ENCODE measurements around the gene FILIP1.
A peak's percentile ranks its signal among the peaks of the same experiment; 100 is the strongest.

The FILIP1 gene, protein sequence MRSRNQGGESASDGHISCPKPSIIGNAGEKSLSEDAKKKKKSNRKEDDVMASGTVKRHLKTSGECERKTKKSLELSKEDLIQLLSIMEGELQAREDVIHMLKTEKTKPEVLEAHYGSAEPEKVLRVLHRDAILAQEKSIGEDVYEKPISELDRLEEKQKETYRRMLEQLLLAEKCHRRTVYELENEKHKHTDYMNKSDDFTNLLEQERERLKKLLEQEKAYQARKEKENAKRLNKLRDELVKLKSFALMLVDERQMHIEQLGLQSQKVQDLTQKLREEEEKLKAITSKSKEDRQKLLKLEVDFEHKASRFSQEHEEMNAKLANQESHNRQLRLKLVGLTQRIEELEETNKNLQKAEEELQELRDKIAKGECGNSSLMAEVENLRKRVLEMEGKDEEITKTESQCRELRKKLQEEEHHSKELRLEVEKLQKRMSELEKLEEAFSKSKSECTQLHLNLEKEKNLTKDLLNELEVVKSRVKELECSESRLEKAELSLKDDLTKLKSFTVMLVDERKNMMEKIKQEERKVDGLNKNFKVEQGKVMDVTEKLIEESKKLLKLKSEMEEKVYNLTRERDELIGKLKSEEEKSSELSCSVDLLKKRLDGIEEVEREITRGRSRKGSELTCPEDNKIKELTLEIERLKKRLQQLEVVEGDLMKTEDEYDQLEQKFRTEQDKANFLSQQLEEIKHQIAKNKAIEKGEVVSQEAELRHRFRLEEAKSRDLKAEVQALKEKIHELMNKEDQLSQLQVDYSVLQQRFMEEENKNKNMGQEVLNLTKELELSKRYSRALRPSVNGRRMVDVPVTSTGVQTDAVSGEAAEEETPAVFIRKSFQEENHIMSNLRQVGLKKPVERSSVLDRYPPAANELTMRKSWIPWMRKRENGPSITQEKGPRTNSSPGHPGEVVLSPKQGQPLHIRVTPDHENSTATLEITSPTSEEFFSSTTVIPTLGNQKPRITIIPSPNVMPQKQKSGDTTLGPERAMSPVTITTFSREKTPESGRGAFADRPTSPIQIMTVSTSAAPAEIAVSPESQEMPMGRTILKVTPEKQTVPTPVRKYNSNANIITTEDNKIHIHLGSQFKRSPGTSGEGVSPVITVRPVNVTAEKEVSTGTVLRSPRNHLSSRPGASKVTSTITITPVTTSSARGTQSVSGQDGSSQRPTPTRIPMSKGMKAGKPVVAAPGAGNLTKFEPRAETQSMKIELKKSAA (N-terminal part only)
- long read RNA-seq, donor 1: 0 reads
- long read RNA-seq, donor 2: 0 reads
- long read RNA-seq, donor 3: 0 reads
- long read RNA-seq, donor 4: 0 reads
- long read RNA-seq, donor 5: 0 reads
- long read RNA-seq, donor 6: 0 reads
- long read RNA-seq, donor 7: 0 reads
- long read RNA-seq, donor 8: 0 reads

DNA sequence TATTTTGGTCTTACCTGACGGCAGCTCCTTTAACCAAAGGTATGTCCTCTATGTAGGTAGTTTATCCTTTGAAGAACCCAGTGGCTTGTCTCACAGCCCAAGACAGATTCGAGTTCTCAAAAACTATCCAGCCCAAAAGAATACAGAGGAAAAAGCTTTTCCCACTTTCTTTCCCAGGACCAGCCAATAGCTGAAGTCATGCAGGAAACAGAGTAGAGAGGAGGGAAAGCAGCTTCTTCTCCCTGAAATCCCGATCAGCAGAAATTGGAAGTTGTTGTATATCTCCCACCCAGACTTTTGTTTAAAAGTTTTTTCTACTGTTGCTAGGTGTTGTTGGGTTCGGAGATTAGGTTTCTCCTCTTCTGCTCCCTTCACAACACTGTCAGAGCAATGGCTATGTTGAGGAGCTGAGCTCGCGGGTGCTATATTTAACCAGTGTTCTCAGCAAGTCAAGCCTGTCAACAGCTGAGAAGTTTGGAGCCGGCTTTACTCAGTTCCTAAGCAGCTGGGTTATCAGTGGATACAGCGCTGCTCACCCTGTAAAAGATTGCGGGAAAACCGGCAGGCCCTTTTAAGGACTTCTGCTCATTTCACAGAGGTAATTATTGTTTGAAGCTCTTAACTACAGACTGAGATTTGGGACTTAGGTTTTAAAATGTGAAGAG is at the start of gene FILIP1:
Gene FILIP1 (minus strand): TSS at position 401 of the 665 bp plus-strand sequence. CDS start 78,828 bp downstream, outside the sequence.
- peak; percentile 56 for DNase-seq

DNA sequence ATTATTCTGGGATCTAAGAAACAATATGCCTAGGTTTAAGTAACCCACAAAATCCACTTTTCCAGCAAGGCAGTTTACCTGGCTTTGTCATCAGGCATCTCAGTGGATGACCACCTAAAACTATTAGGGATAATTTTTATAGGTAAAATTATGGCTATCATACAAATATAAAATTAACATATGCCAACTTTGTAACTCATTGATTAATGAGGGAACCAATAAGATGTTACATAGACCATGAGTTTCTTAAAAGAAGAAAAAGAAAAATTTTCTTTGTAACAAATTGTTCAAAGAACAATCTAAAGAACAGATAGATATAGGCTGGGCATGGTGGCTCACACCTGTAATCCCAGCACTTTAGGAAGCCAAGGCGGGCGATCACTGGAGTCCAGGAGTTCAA is 49.7 kb upstream of the FILIP1 start:
- no peak for DNase-seq

DNA sequence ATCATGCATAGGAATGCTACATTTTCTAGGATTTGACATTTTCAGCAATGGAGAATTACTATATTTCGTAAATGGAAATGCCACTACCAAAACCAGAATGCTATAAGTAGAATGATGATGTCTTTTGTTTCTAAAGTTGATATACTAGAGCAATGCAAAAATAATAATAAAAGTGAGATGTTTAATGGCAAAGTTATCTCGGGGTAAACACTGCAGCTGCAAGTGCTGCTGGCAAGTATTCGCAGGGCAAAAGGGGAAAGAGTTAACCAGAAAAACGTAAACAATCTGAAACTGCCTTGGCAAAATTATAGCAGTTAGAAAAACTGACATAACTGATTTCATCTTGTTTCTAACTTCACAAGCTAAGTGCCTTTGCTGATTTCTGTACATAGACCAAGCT is 45.5 kb upstream of the FILIP1 start:
- no peak for DNase-seq

DNA sequence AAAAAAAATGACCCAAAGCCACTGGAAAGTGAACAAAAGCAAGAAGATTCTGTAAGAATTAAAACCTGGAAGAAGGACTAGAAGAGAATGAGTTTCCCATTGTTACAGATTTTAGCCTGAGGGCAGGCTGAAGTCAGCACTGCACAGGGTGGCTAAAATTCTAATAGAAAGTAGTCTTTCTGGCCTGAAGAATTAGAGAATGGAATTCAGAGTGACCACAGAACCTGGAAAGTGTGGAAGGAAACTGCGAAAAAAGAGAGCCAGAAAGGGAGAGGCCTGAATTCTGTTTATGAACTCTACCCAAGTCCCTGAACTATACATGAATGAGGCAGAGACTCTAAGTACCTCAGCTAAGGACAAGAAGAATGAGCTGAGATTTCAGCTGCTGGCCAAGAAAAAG is 38.9 kb upstream of the FILIP1 start:
- DNase-seq: no peak

DNA sequence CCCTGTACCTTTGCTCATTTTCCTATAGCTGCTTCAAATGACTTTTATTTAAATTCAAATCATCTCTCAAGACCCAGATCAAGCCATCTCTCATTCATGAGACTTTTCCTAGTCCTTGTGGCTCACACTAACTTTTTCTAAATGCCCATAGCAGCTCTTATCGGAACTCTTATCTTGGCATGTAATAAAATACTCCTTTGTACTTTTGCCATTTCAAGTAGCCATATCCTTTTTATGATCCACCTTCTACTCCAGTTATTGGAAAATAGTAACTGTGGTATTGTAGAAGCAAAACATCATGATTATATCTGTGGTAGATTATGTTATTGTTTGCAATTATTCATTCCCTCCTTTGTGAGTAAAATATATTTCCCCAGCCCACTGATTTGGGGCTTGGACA is 37.6 kb upstream of the FILIP1 start:
- DNase-seq: no peak

DNA sequence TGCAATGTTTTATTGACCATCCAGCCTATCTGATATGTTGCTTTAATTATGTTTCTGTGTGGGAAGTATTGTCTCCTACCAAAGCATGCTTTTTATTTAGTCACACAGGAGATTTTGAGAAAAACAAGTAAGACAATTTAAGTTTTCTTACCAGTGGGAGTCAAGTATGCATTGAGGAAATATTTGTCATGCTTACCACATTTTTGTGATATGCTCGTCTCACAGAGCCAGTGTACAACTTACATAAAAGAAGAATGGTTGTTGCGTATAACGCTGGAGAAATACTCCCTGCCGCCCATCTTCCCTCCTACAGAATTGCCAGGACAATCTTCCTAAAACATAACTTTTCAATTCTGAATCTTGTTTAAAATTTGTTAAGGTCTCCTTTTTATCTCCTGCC is 37.1 kb upstream of the FILIP1 start:
- no peak for DNase-seq

DNA sequence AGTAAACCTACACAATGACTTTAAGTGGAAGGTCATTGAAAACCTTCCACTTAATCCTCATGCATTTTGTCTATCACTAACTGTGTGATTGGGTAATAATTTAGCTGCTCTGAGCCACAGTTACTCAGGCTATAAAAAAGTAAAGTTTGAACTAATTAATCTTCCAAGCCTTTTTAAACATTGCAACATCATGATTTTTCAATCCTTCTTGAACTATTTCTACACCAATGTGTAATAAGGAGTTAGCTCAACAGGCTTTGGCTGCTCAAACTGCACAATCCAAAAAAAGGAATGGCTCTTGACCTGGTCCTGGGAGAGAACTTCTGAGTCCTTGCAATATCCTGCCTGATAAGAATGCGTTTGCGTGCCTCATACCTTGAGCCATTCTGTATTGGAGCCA is 34.8 kb upstream of the FILIP1 start:
- DNase-seq: no peak

DNA sequence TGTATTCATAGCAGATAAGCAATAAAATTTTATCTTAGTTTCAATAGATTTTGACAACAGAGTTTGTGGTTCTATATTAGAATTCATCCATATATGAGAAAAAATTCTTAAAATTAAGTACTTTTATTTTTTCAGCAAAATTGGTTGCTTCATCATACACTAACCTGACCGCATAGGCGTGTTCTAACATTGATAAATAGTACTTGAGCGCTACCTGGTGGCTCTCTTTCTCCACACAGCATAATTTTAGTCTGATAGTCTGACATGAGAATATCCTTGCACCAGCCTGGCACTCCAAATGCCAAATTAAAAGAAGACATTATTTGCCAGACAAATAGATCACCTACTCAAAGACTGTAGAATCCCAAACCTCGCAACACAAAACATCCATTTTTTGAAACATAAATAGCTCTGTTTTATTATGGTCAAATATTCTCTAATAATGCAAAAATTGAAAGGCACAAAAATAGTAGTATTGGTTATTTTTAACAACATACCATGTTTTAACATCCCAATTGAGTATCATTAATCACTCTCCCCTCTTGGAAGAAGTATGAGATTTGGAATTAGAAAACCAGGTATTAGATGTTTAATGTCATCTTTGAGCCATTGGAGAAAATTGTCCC is 33.0 kb upstream of the FILIP1 start:
- no peak for DNase-seq

DNA sequence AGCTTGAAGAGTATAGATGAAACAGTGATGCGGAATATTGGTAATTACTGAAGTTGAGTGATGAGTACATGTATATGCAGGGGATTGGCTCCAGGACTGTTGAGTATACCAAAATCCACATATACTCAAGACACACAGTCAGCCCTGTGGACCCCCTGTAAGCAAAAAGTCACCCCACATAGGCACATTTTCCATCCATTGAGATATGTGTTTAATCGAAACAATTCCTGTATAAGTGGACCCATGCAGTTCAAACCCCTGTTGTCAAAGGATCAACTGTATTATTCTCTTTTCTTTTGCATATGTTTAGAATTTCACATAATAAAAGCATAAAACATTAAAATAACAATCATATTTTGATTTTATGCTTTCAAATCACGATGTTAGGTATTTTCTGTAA is 32.1 kb upstream of the FILIP1 start:
- no peak for DNase-seq

DNA sequence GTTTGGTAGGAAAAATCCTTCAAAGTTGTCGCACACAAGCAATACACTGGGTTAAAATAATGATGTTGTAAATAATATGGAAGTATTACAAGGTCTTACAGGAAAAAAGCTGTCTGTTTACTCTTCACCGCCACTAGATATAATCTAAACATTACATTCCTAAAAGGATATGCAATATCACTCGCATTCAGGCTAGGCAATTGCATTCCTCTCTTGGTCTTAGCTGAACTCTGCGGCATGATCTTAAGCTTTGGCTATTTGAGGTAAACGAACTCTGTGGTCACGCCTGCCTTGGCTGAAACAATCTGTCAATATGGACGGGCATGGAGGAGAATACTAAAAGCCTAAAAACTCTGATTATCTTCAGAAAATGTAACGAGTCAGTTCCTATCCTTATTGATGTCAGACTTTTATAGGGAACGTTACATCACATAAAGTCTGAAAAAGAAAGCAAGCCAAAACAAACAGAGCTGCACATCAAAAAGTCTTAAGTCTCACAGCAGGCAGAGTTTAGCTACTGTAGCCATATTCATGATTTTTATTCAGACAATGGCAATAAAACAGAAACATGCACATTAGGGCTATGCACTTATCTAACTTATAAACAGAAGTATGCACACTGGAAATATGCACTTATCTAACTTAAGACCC is 30.8 kb upstream of the FILIP1 start:
- peak; percentile 41 for DNase-seq

DNA sequence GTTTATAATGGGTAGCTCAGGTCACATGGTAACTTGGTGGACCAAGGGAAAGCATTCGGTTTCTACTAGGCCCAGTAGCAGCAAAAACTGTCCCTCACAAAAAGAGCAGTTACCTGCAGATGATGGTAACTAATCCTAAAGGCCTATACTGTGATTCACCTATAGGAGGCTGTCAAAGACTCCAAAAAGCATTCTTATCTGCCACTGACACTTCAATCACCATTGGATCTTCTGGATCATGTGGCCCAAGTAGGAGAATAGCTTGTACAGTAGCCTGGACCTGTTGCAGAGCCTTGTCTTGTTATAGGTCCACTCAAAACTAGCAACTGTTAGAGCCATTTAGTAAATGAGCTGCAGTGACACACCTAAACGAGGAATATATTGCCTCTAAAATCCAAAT is 23.2 kb upstream of the FILIP1 start:
- no peak for DNase-seq

DNA sequence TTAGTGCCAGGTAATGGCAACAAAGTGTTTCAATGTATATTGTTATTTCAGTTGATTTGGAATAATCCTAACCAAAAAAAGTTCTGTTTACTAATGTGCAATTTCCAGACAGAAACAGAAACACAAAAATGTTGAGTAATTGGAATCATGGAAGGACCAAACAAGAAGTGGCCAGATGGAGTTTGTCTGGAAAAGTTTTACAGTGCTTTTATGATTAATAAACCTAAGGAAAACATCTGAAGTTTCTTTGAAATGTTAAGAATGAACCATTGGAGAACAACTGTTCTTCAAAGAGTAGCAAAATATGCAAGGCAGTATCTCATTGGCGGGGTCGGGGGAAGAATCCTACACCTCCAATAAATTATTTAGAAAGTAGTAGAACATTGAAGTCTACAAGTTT is 19.0 kb upstream of the FILIP1 start:
- no peak for DNase-seq

DNA sequence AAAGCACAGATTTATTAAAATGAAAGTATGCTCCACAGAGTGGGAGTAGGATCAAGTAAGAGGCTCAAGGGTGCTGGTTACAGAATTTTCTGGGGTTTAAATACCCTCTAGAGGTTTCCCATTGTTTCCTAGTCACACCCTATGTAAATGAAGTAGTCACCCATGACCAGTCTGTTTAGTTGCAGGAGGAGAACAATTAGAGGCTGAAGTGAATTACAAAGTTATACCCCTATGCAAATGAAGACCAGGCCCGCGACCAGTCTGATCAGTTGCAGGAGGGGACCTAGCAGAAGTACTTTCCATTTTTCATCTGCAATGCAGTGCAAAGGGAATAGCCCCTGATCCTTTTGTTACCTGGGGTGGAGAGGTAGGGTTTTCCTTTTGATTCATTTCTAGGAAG is 11.8 kb upstream of the FILIP1 start:
- DNase-seq: no peak

DNA sequence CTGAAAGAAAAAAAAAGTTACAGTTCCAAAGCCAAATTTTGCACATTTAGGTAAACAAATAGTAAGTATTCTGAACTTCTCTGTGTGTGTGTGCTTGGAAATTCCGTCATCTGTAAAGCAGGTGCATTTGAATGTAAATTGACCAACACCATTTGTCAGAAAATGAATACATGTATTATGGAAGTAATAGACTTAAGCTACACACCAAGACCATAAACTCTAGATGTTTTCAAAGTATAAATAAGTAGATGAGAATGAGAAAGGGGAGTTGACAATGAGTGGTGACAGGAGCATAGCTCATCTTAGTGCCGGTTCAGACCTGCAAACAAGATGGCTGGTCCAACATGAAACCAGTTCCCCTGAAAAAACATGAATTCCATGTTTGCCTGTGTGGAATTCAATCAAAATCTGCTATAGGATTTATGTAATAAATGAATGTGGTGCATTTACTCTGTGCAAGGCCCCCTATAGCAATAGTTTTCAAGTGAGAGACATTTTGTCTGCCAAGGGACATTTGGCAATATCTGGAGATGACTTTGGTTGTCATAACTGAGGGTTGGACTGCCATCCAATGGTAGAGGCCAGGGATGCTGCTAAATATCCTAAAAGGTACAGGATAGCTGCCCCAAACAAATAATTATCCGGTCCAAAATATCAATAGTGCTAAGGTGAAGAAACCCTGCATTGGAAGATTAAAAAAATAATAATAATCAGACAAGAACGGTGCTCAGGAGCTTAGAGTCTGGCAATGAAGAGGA is 11.0 kb upstream of the FILIP1 start:
- no peak for DNase-seq

DNA sequence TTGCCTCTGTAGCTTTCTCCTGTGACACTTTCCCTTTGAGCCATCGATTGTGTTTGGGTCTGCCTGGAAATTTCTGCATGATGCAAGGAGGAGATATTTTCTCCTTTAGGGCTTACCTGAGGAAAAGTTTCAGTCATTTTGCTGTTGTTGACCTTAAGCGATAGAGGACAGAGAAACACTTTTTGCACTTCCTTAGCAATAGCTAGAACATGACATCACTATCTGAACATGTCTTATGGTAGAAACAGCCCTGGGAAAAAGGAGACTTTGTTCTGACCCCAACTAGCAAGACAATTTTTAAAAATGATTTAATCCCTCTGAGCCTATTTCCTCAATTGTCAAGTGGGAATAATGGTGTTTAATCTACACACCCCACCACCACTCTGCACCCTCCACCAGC is 9.7 kb upstream of the FILIP1 start:
- no peak for DNase-seq

DNA sequence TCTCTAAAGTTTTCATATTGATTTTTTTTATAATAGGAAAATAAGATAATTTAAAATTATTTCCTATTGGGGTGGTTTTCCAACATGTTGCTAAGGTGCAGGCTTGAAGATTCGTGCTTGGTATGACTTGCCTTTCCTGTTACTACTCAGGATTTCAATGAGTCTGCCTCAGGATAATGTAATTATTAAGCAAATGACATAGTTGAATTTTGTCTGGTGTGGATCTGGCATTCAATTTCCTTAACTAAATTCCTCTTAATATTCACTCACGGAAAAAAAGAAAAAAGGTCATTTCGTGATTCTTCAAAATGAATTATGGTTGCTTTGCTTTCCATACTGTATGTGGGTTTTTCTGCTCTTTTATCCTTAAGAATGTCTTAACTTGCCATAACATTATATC is 9.3 kb upstream of the FILIP1 start:
- no peak for DNase-seq

DNA sequence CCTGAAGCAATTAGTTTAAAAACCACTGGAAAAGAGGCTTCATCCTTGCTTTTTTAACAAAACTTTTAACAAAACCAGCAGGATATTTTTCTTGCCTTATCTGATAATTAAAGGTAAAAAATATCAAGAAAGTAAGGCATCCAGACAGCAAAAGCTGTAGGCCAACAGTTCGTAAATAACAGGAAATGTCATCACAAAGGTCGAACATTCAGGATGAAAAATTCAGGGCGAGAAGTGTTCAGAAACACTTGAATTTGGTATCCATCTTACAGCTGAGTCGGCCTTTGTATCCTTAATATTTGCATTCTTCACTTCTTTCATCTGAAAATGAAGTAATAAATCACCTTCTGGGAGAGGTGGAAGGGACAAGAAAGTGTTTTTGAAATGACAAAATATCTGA is 8.2 kb upstream of the FILIP1 start:
- no peak for DNase-seq

DNA sequence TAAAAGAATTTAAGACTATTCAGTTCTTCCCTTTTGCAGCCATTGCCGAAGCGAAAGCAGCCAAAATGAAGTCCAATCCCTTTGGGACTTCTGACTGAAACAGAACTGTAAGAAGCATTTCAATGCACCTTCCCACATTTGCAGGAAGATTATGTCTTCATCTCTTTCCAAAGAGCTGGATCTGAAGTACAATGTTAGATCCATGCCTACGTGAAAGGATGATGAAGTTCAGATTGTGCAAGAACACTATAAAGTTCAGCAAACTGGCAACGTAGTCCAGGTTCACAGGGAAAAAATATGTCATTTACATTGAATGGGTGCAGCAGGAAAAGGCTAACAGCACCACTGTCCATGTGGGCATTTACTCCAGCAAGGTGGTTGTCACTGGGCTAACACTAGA is 6.0 kb upstream of the FILIP1 start:
- DNase-seq: no peak

DNA sequence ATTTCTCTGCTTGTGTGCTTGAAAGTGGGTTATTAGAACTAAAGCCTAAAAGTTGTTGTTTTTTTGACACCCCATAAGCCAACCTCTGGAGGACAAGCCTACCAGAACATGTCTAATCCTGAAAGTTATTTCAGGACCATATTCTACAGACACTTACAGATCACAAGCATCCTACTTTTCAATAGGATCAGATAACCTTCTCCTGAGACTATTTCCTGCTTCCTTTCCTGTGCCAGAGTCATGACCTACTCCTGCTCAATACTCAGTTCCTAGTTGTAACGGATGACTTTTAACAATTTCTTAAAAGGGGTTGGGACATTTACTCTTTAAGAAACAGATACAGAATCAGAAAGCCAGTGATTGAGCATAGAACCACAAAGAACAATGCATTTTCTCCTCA is 5.3 kb upstream of the FILIP1 start:
- DNase-seq: no peak

DNA sequence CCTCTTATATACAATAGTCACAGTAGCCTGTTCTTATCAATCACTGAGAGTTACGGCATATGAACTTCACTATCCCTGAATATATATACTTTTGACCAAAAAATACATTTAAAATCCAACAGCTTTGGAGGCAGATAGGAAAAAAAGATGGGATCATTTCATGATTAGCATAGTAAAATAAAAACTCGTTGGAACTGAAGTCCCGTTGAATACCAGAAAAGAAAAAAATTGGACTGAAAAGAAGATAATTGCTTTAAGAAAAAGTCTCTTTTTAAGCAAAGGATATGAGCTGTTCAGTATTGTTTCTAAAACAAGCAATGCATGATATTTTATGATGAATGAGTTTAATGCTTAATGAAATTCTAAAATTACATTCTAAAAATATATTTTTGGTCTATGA is 4.4 kb upstream of the FILIP1 start:
- no peak for DNase-seq
